ENCODE measurements around the gene VWA1. TPM values are rescaled to one million over a fixed set of nuclear protein-coding genes. Genes with fewer than 3 reads are reported as not detected.

The VWA1 gene, protein sequence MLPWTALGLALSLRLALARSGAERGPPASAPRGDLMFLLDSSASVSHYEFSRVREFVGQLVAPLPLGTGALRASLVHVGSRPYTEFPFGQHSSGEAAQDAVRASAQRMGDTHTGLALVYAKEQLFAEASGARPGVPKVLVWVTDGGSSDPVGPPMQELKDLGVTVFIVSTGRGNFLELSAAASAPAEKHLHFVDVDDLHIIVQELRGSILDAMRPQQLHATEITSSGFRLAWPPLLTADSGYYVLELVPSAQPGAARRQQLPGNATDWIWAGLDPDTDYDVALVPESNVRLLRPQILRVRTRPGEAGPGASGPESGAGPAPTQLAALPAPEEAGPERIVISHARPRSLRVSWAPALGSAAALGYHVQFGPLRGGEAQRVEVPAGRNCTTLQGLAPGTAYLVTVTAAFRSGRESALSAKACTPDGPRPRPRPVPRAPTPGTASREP
- polyA plus RNA-seq (ENCODE audit: insufficient read length) = 36.0 TPM
- long read RNA-seq, donor 1, full-length matches to known transcripts = 43 of 53 reads
- long read RNA-seq, donor 1, partial matches to known transcripts = 10 of 53 reads
- long read RNA-seq, donor 1, other reads (novel, unspliced or antisense) = 0 of 53 reads
- long read RNA-seq, donor 2, full-length matches to known transcripts = 35 of 40 reads
- long read RNA-seq, donor 2, partial matches to known transcripts = 5 of 40 reads
- long read RNA-seq, donor 2, other reads (novel, unspliced or antisense) = 0 of 40 reads
- long read RNA-seq, donor 3, full-length matches to known transcripts = 19 of 19 reads
- long read RNA-seq, donor 3, partial matches to known transcripts = 0 of 19 reads
- long read RNA-seq, donor 3, other reads (novel, unspliced or antisense) = 0 of 19 reads
- long read RNA-seq, donor 4 = 0 reads
- long read RNA-seq, donor 5, full-length matches to known transcripts = 35 of 35 reads
- long read RNA-seq, donor 5, partial matches to known transcripts = 0 of 35 reads
- long read RNA-seq, donor 5, other reads (novel, unspliced or antisense) = 0 of 35 reads
- long read RNA-seq, donor 6, full-length matches to known transcripts = 35 of 35 reads
- long read RNA-seq, donor 6, partial matches to known transcripts = 0 of 35 reads
- long read RNA-seq, donor 6, other reads (novel, unspliced or antisense) = 0 of 35 reads
- long read RNA-seq, donor 7, full-length matches to known transcripts = 50 of 100 reads
- long read RNA-seq, donor 7, partial matches to known transcripts = 45 of 100 reads
- long read RNA-seq, donor 7, other reads (novel, unspliced or antisense) = 5 of 100 reads
- long read RNA-seq, donor 8, full-length matches to known transcripts = 21 of 36 reads
- long read RNA-seq, donor 8, partial matches to known transcripts = 15 of 36 reads
- long read RNA-seq, donor 8, other reads (novel, unspliced or antisense) = 0 of 36 reads

GRCh38 chr1:1435106-1435903, at the start of gene VWA1:
TSS of gene VWA1 (plus strand) at chr1:1435690. CDS start at chr1:1435749, 59 bp downstream.
- no peak for DNase-seq

- no peak for DNase-seq
Measured at GRCh38 chr1:1385931-1386330, 49.6 kb upstream of the VWA1 start.

DNA sequence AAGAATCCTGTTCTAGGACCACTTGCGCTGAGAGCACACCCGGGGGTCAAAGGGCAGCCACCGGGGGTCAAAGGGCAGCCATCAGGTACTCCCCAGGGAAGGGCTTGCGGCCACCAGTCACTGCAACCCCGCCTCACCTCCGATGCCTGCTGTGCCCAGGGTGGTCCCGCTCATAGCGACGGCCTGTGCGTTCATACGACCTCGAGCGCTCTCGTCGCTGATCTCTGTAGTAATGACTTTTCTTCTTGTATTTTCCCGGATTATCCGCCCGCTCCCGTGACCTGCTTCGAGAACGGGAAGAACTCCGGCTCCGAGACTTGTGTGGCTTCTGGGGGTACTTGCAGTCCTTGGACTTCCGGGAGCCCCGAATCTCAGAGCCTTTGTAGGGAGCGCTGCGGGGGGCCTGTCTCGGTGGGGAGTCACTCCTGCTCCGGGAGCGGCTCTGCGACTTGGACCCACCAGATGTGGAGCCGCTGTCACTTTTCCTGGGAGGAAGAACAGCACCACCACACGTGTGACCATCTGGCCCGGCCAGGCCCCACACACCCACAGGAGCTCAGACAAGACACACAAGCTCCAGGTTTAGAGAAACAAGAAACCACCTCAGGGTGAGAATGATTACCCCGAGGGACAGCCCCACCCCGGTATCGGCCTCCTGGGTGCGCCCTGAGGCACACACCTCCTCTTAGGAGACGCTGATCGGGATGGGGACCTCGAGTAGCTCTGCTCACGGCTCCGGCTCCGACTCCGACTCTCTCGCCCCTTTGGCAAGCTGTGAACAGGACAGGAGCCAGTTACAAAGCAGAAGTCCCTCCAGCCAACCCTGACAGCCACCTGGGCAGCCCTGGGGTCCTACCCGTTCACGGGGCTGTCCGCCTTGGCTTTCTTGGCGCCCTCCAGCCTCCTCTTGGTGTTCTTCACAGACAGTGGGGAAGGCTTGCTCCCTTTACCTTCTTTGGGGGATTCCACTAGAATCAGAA, 48.1 kb upstream of the VWA1 start:
- no peak for DNase-seq

DNA sequence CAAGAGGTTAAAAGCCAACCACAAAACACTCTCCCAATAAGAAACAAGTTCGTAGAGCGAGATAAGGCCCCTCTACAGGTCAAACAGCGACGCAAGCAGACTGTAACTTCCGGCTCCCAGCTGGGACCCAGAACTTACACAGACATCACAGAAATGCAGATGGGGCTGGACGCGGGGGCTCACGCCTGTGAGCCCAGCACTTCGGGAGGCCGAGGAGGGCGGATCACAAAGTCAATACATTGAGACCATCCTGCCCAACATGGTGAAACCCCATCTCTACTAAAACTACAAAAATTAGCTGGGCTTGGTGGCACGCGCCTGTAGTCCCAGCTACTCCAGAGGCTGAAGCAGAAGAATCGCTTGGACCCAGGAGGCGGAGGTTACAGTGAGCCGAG, 47.4 kb upstream of the VWA1 start:
- DNase-seq = no peak

DNA sequence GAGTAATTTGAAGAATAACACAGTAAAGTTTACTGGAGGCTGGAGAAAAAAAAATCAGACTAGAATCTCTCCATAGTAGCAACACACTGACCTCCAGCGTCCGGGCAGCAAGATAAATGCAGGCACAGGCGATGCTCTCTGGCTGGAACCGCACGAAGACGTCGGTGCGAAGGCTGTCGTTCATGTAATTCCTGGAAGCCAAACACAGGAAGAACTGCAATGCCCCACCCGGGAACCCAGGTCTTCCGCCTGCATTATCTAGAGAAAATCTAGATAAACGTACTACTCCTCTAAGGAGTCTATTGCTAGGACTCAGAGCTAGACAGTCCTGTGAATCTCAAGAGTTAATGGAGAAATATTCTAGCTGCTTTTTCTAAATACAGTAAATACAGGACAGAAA, 44.8 kb upstream of the VWA1 start:
- no peak for DNase-seq

DNA sequence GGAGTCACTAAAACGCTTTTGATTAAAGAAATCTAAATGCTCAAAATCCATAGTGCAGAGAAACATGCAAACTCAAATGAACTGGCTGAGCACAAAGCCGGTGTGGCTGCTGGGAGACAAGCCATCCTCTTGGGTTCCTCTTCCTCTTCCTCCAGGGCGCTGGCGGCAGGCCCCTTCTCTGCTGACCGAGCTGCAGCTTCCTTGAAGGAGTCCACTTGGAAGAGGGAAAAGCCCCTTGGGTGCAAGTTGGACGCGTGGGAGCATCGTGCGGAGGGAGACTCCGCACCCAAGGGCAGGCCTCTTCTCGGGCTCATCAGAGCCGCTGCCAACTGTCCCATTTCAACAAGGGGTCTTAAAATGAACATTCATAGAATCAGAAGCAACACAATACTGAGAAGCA, 44.3 kb upstream of the VWA1 start:
- no peak for DNase-seq

- no peak for DNase-seq
Measured at GRCh38 chr1:1393014-1393413, 42.5 kb upstream of the VWA1 start.

- DNase-seq = no peak
Measured at GRCh38 chr1:1393428-1393827, 42.1 kb upstream of the VWA1 start.

GRCh38 chr1:1394116-1394515, 41.4 kb upstream of the VWA1 start:
- no peak for DNase-seq

DNA sequence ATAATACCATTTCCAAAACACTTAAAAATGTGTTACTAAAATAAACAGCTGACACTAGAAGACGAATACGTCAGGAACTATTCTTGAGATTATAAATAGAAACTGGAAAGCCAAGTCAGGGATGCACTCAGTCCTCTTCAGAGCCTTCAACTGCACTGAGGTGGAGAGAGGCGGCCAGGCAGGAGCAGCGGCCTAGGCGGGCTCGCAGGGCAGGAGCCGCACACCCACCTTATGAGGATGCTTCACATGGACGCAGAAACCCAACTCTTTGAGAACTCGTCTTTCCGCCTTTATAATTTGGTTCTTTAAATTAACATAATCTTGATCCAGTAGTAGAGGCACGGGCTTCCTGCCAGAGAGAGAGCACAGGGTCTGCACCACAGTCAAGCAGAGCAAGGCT, 40.3 kb upstream of the VWA1 start:
- DNase-seq = no peak

DNA sequence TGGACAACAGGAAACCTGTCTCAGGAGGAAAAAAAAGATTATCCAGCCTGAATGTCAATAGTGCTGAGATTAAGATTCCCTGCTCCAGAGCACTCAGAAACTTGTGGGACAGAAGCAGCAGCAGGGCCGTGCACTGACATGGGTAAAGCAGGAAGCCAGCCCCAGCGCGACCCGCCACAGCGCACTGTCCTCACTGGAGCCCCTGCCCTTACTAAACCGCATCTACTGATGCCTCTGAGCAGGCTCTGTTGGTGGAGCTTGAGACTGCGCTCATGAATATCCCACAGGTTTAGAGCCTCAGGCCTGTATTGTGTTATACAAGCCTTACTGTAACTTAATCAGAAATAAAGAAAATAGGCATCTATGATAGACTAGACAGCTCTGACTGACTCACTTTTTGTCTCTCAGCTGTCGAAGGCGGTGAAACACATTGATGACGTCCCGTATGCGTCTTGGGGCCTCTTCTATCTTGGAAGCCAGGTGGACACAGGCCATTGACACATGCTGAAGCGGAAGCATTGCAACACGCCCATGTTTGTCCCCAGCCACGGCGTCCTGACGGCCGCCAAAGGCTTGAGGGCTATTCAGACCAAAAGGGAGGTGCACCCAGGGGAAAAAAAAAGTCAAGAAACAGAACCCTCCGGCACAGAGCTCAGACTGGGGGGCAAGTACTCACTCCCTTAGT, 37.5 kb upstream of the VWA1 start:
- no peak for DNase-seq

GRCh38 chr1:1398677-1399186, 36.8 kb upstream of the VWA1 start:
- no peak for DNase-seq

DNA sequence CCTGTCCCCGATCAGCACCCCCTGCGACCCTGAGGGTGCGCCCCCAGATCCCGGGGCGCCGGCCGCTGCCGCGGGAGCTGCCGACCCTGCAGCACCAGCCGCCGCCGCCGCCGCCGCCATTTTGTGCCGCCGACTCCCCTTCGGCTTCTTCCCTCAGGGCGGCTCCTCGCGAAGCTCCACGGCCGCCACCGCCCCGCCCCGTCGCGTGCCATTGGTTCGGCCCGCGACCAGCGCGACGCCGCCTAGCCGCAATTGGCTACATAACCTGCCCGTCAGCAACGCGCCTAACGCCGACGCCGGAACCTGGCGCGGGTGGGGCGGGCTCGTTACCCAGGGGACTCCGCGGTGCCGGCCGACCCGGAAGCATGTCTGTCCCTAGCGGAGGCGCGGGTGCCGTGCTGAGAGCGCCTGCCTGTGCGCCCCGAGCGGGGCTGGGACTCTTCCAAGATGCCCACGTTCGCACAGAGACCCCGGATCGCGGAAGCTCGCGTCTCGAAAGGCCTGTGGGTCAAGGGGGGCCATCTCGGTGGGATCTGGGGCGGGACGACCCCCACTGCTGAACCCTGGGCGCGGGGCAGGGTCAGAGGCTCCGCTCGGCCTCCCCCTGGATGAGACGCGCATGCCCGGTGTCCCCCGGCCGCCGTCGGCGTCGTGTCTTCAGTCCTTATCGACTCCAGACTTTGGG, 36.2 kb upstream of the VWA1 start, which contains the start of gene CCNL2:
CCNL2 (minus strand) TSS at position 149 of the 685 bp plus-strand sequence; CDS start at position 120, 29 bp downstream.
- peak; percentile 97 for DNase-seq

GRCh38 chr1:1399872-1400575, 35.5 kb upstream of the VWA1 start:
- DNase-seq = no peak

- no peak for DNase-seq
Measured at GRCh38 chr1:1400576-1401456, 34.7 kb upstream of the VWA1 start.

DNA sequence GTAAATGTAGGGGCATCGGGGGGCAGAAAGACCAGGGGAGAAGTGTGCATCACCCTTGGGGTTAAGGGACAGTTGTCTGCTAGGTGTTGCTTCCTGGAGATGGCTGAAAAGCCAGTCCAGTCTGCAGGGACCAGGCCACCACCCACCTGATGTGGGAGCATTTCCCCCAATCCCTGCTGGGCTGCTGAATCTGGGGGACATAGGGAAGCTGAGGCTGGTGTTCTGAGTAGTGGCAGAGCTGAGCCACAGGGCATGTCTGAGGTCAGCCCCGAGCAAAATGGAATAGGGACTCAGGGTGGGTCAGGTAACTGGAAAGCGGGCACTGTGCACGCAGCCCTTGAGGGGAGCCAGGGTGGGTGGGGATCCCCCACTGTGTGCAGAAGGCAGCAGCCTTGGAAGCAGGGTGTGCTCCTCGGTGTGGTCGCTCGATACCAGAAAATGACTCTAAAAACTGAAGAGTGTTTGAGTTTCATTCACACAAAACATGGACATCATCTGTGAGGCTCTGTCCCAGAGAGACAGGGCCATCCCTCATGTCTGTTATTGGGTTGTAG, 34.0 kb upstream of the VWA1 start:
- no peak for DNase-seq
